Measurements from ENCODE around the gene IGLON5. TPM values are rescaled to one million over a fixed set of nuclear protein-coding genes. Genes with fewer than 3 reads are reported as not detected.

IGLON5 gene
- total RNA-seq, 4 donors from 2014 or later = not detected

DNA sequence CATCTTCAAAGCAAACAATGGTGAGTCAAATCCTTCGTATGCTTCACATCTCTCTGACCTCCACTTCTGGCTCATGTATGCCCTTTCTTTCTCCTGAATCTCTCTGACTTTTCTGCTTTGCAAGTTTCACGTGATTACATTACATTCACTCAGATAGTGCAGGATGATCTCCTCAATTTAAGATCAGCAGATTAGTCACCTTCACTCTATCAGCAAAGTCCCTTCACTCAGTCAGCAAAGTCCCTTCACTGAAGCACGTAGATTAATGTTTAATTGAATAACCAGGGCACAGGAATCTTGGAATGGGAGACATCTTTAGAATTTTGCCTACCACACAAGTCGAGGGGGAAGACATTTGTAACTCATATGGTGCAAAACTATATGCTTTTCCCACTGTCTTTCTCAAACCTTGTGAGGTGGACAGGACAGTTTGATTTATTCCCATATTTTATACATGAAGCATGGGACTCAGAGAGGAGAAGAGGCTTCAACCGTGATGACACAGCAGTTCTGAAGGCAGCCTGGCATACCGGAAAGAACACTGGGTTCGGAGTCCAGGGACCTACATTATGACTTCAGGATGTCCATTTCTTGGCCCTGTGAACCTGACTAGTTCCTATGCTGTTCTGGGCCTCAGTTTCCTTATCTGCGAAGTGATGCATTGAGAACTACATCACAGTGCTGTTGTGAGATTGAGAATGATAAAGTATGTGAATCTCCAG, 37.2 kb upstream of the IGLON5 start:
- TF ChIP-seq CTCF (IDR thresholded peaks at IDR 0.05) = no peak
- no peak for TF ChIP-seq POLR2AphosphoS5 (IDR thresholded peaks at IDR 0.05)
- TF ChIP-seq EP300 (IDR thresholded peaks at IDR 0.05) = no peak
- TF ChIP-seq POLR2A (IDR thresholded peaks at IDR 0.05) = no peak
- no peaks in the 10 kb centered on the region for H3K9me3 ChIP-seq
- H3K27ac ChIP-seq = no peak overlapping the region
- no peaks in the 10 kb centered on the region for H3K36me3 ChIP-seq
- peaks cover 36% of the 10 kb centered on the region for H3K27me3 ChIP-seq
- H3K4me1 ChIP-seq = no peaks in the 10 kb centered on the region
- no peak overlapping the region for H3K4me3 ChIP-seq
- no peak for ATAC-seq
- WGBS, 2 donors (ENCODE audit: low coverage in 1 of 2) = 67 to 68% methylated on average over 5 to 8 of the region's 8 CpGs

- peaks cover 47% of the 10 kb centered on the region for H3K27me3 ChIP-seq
- H3K4me1 ChIP-seq = no peaks in the 10 kb centered on the region
- no peaks in the 10 kb centered on the region for H3K36me3 ChIP-seq
- peaks cover 0 to 8% (median 0%) of the 10 kb centered on the region in 3 donors for H3K9me3 ChIP-seq
- ATAC-seq = no peak
- H3K4me3 ChIP-seq = no peak overlapping the region
- H3K27ac ChIP-seq = no peak overlapping the region
- WGBS, 2 donors (ENCODE audit: low coverage in 1 of 2) = 54 to 61% methylated on average over 3 of the region's 3 CpGs
- TF ChIP-seq EP300 (IDR thresholded peaks at IDR 0.05) = no peak
- TF ChIP-seq POLR2AphosphoS5 (IDR thresholded peaks at IDR 0.05) = no peak
- TF ChIP-seq CTCF (IDR thresholded peaks at IDR 0.05) = no peak
- no peak for TF ChIP-seq POLR2A (IDR thresholded peaks at IDR 0.05)
Measured at GRCh38 chr19:51277112-51277511, 34.3 kb upstream of the IGLON5 start.

GRCh38 chr19:51282335-51282734, 29.1 kb upstream of the IGLON5 start:
- Histone ChIP-seq H3K4me1 (no peaks in the 10 kb centered on the region), H3K4me3 (no peak overlapping the region), H3K9me3 (peaks cover 0 to 33% (median 0%) of the 10 kb centered on the region in 3 donors), H3K27ac (no peak overlapping the region), H3K27me3 (peaks cover 52% of the 10 kb centered on the region), H3K36me3 (no peaks in the 10 kb centered on the region)
- no peak for ATAC-seq
- TF ChIP-seq POLR2A (IDR thresholded peaks at IDR 0.05) = no peak
- no peak for TF ChIP-seq POLR2AphosphoS5 (IDR thresholded peaks at IDR 0.05)
- no peak for TF ChIP-seq CTCF (IDR thresholded peaks at IDR 0.05)
- TF ChIP-seq EP300 (IDR thresholded peaks at IDR 0.05) = no peak
- WGBS, 2 donors (ENCODE audit: low coverage in 1 of 2) = no CpG with 5 or more reads among the region's 4 CpGs

- Histone ChIP-seq H3K4me3 (no peak overlapping the region), H3K9me3 (peaks cover 0 to 43% (median 0%) of the 10 kb centered on the region in 3 donors), H3K36me3 (no peaks in the 10 kb centered on the region), H3K27me3 (peaks cover 53% of the 10 kb centered on the region), H3K27ac (no peak overlapping the region), H3K4me1 (no peaks in the 10 kb centered on the region)
- ATAC-seq = no peak
- WGBS, 2 donors (ENCODE audit: low coverage in 1 of 2) = 74 to 92% methylated on average over 3 of the region's 3 CpGs
- no peak for TF ChIP-seq CTCF (IDR thresholded peaks at IDR 0.05)
- no peak for TF ChIP-seq EP300 (IDR thresholded peaks at IDR 0.05)
- TF ChIP-seq POLR2A (IDR thresholded peaks at IDR 0.05) = no peak
- no peak for TF ChIP-seq POLR2AphosphoS5 (IDR thresholded peaks at IDR 0.05)
Measured at GRCh38 chr19:51285682-51286081, 25.8 kb upstream of the IGLON5 start.

GRCh38 chr19:51289635-51290034, 21.8 kb upstream of the IGLON5 start:
- 80% methylated on average over 1 of the region's 1 CpG; no CpG with 5 or more reads in 1 of the 2 donors for WGBS, 2 donors (ENCODE audit: low coverage in 1 of 2)
- Histone ChIP-seq H3K4me3 (no peak overlapping the region), H3K27ac (no peak overlapping the region), H3K27me3 (peaks cover 67% of the 10 kb centered on the region), H3K9me3 (peaks cover 0 to 29% (median 0%) of the 10 kb centered on the region in 3 donors), H3K36me3 (no peaks in the 10 kb centered on the region), H3K4me1 (no peaks in the 10 kb centered on the region)
- no peak for ATAC-seq
- TF ChIP-seq CTCF (IDR thresholded peaks at IDR 0.05) = no peak
- TF ChIP-seq EP300 (IDR thresholded peaks at IDR 0.05) = no peak
- TF ChIP-seq POLR2A (IDR thresholded peaks at IDR 0.05) = no peak
- TF ChIP-seq POLR2AphosphoS5 (IDR thresholded peaks at IDR 0.05) = no peak

Measured in gastroesophageal sphincter (tissue), 4 donors.